HEK293 (cell line): ENCODE results near the gene RFNG.

Source experiments
- CTCF ChIA-PET: fragments of 350-600 bp; formaldehyde crosslinking; extraction: SDS; loops from one replicate; lab custom pipeline; 2021; ENCODE audit warnings: antibody characterized with exemption; lab: Yijun Ruan, JAX
- POLR2A ChIA-PET: fragments of 300-600 bp; formaldehyde crosslinking; extraction: SDS; loops from one replicate; lab custom pipeline; 2020; ENCODE audit warnings: antibody characterized with exemption, inconsistent platforms; lab: Yijun Ruan, JAX
- H3K27ac ChIP-seq: fragments of 200-500 bp; sonication (Bioruptor generic); 2 replicates; pipeline ENCODE4 v1.5.1; 2014; ENCODE audit warnings: low read depth, low read length, control low read depth, inconsistent platforms; ENCODE audit errors: extremely low read depth
- H3K36me3 ChIP-seq, 2 experiments: fragments of 200-500 bp in 1 of 2; sonication (Bioruptor generic) in 1 of 2; 1 replicate in 1 of 2; 2 replicates in 1 of 2; pipeline ENCODE4 v1.5.1; 2014 to 2017; ENCODE audit warnings: inconsistent platforms in 2 of 2, low read length in 2 of 2; ENCODE audit not compliant: control insufficient read depth in 2 of 2, insufficient read depth in 1 of 2
- H3K4me1 ChIP-seq: fragments of 200-500 bp; sonication (Bioruptor generic); 2 replicates; pipeline ENCODE4 v1.5.1; 2014; ENCODE audit warnings: mild to moderate bottlenecking, low read length, inconsistent platforms; ENCODE audit not compliant: control insufficient read depth, insufficient read depth
- H3K4me3 ChIP-seq: 2 replicates; pipeline ENCODE4 v1.5.1; 2011; ENCODE audit warnings: low read depth, mild to moderate bottlenecking, control low read depth, low read length, moderate library complexity
- H3K9me3 ChIP-seq: fragments of 200-500 bp; sonication (Bioruptor generic); 2 replicates; pipeline ENCODE4 v1.5.1; 2014; ENCODE audit warnings: low read depth, low read length, inconsistent platforms; ENCODE audit not compliant: control insufficient read depth, insufficient read depth
- EGR2 ChIP-seq: fragments of 450-650 bp; formaldehyde crosslinking; IDR thresholded peaks from 2 replicates; pipeline ENCODE4 v1.5.1; 2016; ENCODE audit warnings: low read depth, missing biosample characterization, missing genetic modification characterization
- IKZF3 ChIP-seq: fragments of 450-650 bp; IDR thresholded peaks from 2 replicates; pipeline ENCODE4 v1.5.0; 2018; ENCODE audit warnings: missing biosample characterization, mild to moderate bottlenecking, missing genetic modification characterization, moderate library complexity
- KLF1 ChIP-seq: fragments of 450-650 bp; formaldehyde crosslinking; IDR thresholded peaks from 2 replicates; pipeline ENCODE4 v1.5.1; 2016; ENCODE audit warnings: missing biosample characterization, missing genetic modification characterization
- KLF16 ChIP-seq: fragments of 450-650 bp; formaldehyde crosslinking; IDR thresholded peaks from 2 replicates; pipeline ENCODE4 v1.5.1; 2017; ENCODE audit warnings: missing biosample characterization, missing genetic modification characterization
- MZF1 ChIP-seq: fragments of 450-650 bp; formaldehyde crosslinking; IDR thresholded peaks from 2 replicates; pipeline ENCODE4 v1.5.1; 2017; ENCODE audit warnings: missing biosample characterization, missing genetic modification characterization, borderline replicate concordance
- SP3 ChIP-seq: fragments of 450-650 bp; formaldehyde crosslinking; IDR thresholded peaks from 2 replicates; pipeline ENCODE4 v1.5.1; 2016; ENCODE audit warnings: missing biosample characterization, missing genetic modification characterization
- YY1 ChIP-seq: fragments of 450-650 bp; formaldehyde crosslinking; IDR thresholded peaks from 2 replicates; pipeline ENCODE4 v1.5.1; 2018; ENCODE audit warnings: missing biosample characterization, missing genetic modification characterization
- ZNF146 ChIP-seq: fragments of 450-650 bp; formaldehyde crosslinking; IDR thresholded peaks from 2 replicates; pipeline ENCODE4 v1.5.1; 2016; ENCODE audit warnings: missing biosample characterization, missing genetic modification characterization
- ZNF157 ChIP-seq: fragments of 450-650 bp; formaldehyde crosslinking; IDR thresholded peaks from 2 replicates; pipeline ENCODE4 v1.5.1; 2016; ENCODE audit warnings: missing biosample characterization, missing genetic modification characterization
- ZNF175 ChIP-seq: fragments of 450-650 bp; formaldehyde crosslinking; IDR thresholded peaks from 2 replicates; pipeline ENCODE4 v1.5.1; 2016; ENCODE audit warnings: missing biosample characterization, missing genetic modification characterization
- ZNF184 ChIP-seq: fragments of 450-650 bp; IDR thresholded peaks from 2 replicates; pipeline ENCODE4 v1.5.1; 2018; ENCODE audit warnings: missing biosample characterization, mild to moderate bottlenecking, missing genetic modification characterization
- ZNF549 ChIP-seq: fragments of 450-650 bp; IDR thresholded peaks from 2 replicates; pipeline ENCODE4 v1.5.1; 2018; ENCODE audit warnings: missing biosample characterization, missing genetic modification characterization, mild to moderate bottlenecking, inconsistent platforms, moderate library complexity
- ZNF555 ChIP-seq: fragments of 450-650 bp; formaldehyde crosslinking; conservative IDR thresholded peaks from 2 replicates; pipeline ENCODE4 v1.5.1; 2017; ENCODE audit warnings: missing biosample characterization, mild to moderate bottlenecking, missing genetic modification characterization, inconsistent platforms
- ZNF561 ChIP-seq: fragments of 450-650 bp; IDR thresholded peaks from 2 replicates; pipeline ENCODE4 v1.5.1; 2018; ENCODE audit warnings: missing biosample characterization, missing genetic modification characterization, borderline replicate concordance
- ZNF596 ChIP-seq: fragments of 450-650 bp; IDR thresholded peaks from 2 replicates; pipeline ENCODE4 v1.5.0; 2018; ENCODE audit warnings: missing biosample characterization, mild to moderate bottlenecking, missing genetic modification characterization, moderate library complexity
- ZNF76 ChIP-seq: fragments of 450-650 bp; formaldehyde crosslinking; IDR thresholded peaks from 2 replicates; pipeline ENCODE4; 2016; ENCODE audit warnings: low read depth, missing biosample characterization, missing genetic modification characterization, borderline replicate concordance
- ZNF830 ChIP-seq: fragments of 450-650 bp; IDR thresholded peaks from 2 replicates; pipeline ENCODE4 v1.5.0; 2018; ENCODE audit warnings: missing biosample characterization, missing genetic modification characterization, low read depth, mild to moderate bottlenecking, moderate library complexity
- ZSCAN30 ChIP-seq: fragments of 450-650 bp; IDR thresholded peaks from 2 replicates; pipeline ENCODE4 v1.5.1; 2018; ENCODE audit warnings: missing biosample characterization, mild to moderate bottlenecking, missing genetic modification characterization, moderate library complexity
- TF ChIP-seq, protein P1 (sequence below): fragments of 450-650 bp; formaldehyde crosslinking; conservative IDR thresholded peaks from 2 replicates; pipeline ENCODE4 v1.5.1; 2016; ENCODE audit warnings: low read depth, missing biosample characterization, missing genetic modification characterization
- TF ChIP-seq, protein P2 (sequence below): fragments of 450-650 bp; formaldehyde crosslinking; IDR thresholded peaks from 2 replicates; pipeline ENCODE4 v1.5.1; 2017; ENCODE audit warnings: missing biosample characterization, missing genetic modification characterization
- TF ChIP-seq, protein P3 (sequence below): fragments of 450-650 bp; IDR thresholded peaks from 2 replicates; pipeline ENCODE4 v1.5.1; 2018; ENCODE audit warnings: missing biosample characterization, missing genetic modification characterization
- TF ChIP-seq, protein P4 (sequence below): fragments of 450-650 bp; formaldehyde crosslinking; optimal IDR thresholded peaks from 2 replicates; pipeline ENCODE3; 2016; ENCODE audit warnings: missing biosample characterization, mild to moderate bottlenecking, missing genetic modification characterization
- TF ChIP-seq, protein P5 (sequence below): fragments of 450-650 bp; formaldehyde crosslinking; IDR thresholded peaks from 2 replicates; pipeline ENCODE4 v1.5.1; 2016; ENCODE audit warnings: missing biosample characterization, missing genetic modification characterization
- TF ChIP-seq, protein P6 (sequence below): fragments of 450-650 bp; formaldehyde crosslinking; IDR thresholded peaks from 2 replicates; pipeline ENCODE4 v1.5.1; 2016; ENCODE audit warnings: missing biosample characterization, missing genetic modification characterization

Gene RFNG

DNA sequence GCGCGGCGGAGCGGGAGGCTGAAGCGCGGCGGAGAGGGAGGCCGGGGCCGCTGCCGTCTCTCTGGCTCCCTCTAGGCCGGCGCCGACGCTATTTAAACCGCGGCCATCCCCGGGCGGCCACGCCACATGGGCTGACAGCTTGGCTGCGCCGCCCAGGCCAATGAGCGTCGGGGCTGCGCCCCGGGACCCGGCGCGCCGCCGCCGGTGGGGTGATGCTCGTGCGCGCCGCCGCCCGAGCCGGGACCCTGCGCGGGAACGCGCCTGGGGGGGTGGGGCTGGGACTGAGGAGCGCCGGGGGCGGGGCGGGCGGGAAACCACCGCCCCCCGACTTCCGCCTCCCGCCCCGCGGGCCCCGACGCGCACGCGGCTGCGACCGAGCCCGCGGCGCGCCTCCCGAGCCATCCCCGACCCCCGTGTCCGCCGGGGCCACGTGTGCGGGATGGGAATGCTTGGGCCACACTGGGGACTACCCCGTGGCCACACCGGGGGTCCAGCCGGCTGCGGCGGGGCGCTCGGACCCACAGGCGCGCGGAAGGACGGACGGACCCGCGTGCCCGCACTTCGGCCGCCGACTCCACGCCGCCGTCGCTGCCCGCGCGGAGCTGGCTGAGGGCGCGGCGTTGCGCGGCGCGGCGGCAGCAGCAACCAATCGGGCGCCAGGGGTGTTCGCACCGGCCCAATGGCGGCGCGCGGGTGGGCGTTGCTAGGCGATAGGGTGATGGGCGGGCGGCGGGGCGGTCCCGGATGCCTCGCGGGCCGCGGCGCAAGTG is 46.7 kb upstream of the RFNG start, which contains the start of gene FASN (continued):
- TF ChIP-seq, protein P1, sequence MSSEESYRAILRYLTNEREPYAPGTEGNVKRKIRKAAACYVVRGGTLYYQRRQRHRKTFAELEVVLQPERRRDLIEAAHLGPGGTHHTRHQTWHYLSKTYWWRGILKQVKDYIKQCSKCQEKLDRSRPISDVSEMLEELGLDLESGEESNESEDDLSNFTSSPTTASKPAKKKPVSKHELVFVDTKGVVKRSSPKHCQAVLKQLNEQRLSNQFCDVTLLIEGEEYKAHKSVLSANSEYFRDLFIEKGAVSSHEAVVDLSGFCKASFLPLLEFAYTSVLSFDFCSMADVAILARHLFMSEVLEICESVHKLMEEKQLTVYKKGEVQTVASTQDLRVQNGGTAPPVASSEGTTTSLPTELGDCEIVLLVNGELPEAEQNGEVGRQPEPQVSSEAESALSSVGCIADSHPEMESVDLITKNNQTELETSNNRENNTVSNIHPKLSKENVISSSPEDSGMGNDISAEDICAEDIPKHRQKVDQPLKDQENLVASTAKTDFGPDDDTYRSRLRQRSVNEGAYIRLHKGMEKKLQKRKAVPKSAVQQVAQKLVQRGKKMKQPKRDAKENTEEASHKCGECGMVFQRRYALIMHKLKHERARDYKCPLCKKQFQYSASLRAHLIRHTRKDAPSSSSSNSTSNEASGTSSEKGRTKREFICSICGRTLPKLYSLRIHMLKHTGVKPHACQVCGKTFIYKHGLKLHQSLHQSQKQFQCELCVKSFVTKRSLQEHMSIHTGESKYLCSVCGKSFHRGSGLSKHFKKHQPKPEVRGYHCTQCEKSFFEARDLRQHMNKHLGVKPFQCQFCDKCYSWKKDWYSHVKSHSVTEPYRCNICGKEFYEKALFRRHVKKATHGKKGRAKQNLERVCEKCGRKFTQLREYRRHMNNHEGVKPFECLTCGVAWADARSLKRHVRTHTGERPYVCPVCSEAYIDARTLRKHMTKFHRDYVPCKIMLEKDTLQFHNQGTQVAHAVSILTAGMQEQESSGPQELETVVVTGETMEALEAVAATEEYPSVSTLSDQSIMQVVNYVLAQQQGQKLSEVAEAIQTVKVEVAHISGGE: 0 out of 2 replicates have a peak, but pooled peaks have one; percentile 6
- TF ChIP-seq KLF1 (tag by site-specific recombination): no peak
- no peak for TF ChIP-seq ZNF555 (tag by site-specific recombination)
- TF ChIP-seq EGR2 (tag by site-specific recombination): no peak
- TF ChIP-seq, protein P2, sequence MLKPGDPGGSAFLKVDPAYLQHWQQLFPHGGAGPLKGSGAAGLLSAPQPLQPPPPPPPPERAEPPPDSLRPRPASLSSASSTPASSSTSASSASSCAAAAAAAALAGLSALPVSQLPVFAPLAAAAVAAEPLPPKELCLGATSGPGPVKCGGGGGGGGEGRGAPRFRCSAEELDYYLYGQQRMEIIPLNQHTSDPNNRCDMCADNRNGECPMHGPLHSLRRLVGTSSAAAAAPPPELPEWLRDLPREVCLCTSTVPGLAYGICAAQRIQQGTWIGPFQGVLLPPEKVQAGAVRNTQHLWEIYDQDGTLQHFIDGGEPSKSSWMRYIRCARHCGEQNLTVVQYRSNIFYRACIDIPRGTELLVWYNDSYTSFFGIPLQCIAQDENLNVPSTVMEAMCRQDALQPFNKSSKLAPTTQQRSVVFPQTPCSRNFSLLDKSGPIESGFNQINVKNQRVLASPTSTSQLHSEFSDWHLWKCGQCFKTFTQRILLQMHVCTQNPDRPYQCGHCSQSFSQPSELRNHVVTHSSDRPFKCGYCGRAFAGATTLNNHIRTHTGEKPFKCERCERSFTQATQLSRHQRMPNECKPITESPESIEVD (tag by site-specific recombination): no peak
- no peak for TF ChIP-seq ZNF157
- TF ChIP-seq ZNF561: 0 out of 2 replicates have a peak, but pooled peaks have one; percentile 3
- TF ChIP-seq ZSCAN30 (tag by site-specific recombination): peak; percentile 18
- no peak for TF ChIP-seq ZNF175 (tag by site-specific recombination)
- 0 out of 2 replicates have a peak, but pooled peaks have one; percentile 10 for TF ChIP-seq ZNF184 (tag by site-specific recombination)
- no peak for TF ChIP-seq ZNF830 (tag by site-specific recombination)

DNA sequence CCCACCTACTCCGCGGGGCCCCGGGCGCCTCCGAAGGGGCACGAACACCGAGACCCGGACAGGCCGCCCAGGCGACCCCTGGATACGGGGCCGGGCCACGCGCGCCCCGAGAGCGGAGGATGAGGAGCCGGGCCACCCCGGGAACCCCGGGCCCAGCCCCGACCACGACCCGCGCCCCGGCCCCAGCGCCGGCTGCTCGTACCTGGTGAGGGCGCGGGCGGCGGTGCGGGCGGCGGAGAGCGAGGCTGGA is 46.2 kb upstream of the RFNG start:
- Histone ChIP-seq H3K9me3 (no peaks in the 10 kb centered on the region), H3K4me1 (0 out of 2 replicates have a peak, but pooled peaks cover 7% of the 10 kb centered on the region), H3K36me3 (peaks cover 9 to 40% of the 10 kb centered on the region in 2 experiments; a peak in 2 of 3 replicates), H3K27ac (peak overlapping the region; percentile 99), H3K4me3 (peak overlapping the region; percentile 84)
- TF ChIP-seq ZNF76 (no peak), ZNF146 (no peak), IKZF3 (tag by site-specific recombination) (peak; percentile 18; the same call in 1 of the 2 replicates), MZF1 (no peak), ZNF596 (0 out of 2 replicates have a peak, but pooled peaks have one; percentile 63), KLF16 (tag by site-specific recombination) (no peak), SP3 (tag by site-specific recombination) (no peak), YY1 (tag by site-specific recombination) (peak; percentile 48; the same call in 1 of the 2 replicates), ZNF555 (tag by site-specific recombination) (no peak), ZNF549 (tag by site-specific recombination) (no peak), ZSCAN30 (tag by site-specific recombination) (no peak)
- TF ChIP-seq, protein P3, sequence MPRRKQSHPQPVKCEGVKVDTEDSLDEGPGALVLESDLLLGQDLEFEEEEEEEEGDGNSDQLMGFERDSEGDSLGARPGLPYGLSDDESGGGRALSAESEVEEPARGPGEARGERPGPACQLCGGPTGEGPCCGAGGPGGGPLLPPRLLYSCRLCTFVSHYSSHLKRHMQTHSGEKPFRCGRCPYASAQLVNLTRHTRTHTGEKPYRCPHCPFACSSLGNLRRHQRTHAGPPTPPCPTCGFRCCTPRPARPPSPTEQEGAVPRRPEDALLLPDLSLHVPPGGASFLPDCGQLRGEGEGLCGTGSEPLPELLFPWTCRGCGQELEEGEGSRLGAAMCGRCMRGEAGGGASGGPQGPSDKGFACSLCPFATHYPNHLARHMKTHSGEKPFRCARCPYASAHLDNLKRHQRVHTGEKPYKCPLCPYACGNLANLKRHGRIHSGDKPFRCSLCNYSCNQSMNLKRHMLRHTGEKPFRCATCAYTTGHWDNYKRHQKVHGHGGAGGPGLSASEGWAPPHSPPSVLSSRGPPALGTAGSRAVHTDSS (tag by site-specific recombination): peak; percentile 9; the same call in 1 of the 2 replicates
- TF ChIP-seq, protein P4, sequence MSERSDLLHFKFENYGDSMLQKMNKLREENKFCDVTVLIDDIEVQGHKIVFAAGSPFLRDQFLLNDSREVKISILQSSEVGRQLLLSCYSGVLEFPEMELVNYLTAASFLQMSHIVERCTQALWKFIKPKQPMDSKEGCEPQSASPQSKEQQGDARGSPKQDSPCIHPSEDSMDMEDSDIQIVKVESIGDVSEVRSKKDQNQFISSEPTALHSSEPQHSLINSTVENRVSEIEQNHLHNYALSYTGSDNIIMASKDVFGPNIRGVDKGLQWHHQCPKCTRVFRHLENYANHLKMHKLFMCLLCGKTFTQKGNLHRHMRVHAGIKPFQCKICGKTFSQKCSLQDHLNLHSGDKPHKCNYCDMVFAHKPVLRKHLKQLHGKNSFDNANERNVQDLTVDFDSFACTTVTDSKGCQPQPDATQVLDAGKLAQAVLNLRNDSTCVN (tag by site-specific recombination): peak; percentile 24
- TF ChIP-seq, protein P5, sequence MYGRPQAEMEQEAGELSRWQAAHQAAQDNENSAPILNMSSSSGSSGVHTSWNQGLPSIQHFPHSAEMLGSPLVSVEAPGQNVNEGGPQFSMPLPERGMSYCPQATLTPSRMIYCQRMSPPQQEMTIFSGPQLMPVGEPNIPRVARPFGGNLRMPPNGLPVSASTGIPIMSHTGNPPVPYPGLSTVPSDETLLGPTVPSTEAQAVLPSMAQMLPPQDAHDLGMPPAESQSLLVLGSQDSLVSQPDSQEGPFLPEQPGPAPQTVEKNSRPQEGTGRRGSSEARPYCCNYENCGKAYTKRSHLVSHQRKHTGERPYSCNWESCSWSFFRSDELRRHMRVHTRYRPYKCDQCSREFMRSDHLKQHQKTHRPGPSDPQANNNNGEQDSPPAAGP (tag by site-specific recombination): no peak
- TF ChIP-seq, protein P6, sequence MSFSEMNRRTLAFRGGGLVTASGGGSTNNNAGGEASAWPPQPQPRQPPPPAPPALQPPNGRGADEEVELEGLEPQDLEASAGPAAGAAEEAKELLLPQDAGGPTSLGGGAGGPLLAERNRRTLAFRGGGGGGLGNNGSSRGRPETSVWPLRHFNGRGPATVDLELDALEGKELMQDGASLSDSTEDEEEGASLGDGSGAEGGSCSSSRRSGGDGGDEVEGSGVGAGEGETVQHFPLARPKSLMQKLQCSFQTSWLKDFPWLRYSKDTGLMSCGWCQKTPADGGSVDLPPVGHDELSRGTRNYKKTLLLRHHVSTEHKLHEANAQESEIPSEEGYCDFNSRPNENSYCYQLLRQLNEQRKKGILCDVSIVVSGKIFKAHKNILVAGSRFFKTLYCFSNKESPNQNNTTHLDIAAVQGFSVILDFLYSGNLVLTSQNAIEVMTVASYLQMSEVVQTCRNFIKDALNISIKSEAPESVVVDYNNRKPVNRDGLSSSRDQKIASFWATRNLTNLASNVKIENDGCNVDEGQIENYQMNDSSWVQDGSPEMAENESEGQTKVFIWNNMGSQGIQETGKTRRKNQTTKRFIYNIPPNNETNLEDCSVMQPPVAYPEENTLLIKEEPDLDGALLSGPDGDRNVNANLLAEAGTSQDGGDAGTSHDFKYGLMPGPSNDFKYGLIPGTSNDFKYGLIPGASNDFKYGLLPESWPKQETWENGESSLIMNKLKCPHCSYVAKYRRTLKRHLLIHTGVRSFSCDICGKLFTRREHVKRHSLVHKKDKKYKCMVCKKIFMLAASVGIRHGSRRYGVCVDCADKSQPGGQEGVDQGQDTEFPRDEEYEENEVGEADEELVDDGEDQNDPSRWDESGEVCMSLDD (tag by site-specific recombination): no peak
- ChIA-PET POLR2A (interaction anchor here (0.6 to 3.9 kb wide), 10 partner anchors 9 to 265 kb away, joined by 3 to 18 read pairs (median 5); partner anchors contain the start of genes CENPX, DCXR, GPS1 and LRRC45), CTCF (interaction anchor here (0.9 kb wide), 1 partner anchor 60 kb away, joined by 4 read pairs; the partner anchor contains the start of gene DCXR)
